HG03469 (cell line): ENCODE data around the gene KDM5B.
"Not testable (repeated sequence)": the region's sequence is repeated elsewhere in the genome, so short reads cannot be mapped to it uniquely, and the experiment has no call there.

Experiments used
- ATAC-seq: cut with Tn5 transposase; IDR thresholded peaks from one replicate; pipeline ENCODE4 v1.9.1; 2021; ENCODE audit warnings: mild to moderate bottlenecking, moderate library complexity, moderate number of reproducible peaks; ENCODE audit not compliant: unreplicated experiment

KDM5B gene

DNA sequence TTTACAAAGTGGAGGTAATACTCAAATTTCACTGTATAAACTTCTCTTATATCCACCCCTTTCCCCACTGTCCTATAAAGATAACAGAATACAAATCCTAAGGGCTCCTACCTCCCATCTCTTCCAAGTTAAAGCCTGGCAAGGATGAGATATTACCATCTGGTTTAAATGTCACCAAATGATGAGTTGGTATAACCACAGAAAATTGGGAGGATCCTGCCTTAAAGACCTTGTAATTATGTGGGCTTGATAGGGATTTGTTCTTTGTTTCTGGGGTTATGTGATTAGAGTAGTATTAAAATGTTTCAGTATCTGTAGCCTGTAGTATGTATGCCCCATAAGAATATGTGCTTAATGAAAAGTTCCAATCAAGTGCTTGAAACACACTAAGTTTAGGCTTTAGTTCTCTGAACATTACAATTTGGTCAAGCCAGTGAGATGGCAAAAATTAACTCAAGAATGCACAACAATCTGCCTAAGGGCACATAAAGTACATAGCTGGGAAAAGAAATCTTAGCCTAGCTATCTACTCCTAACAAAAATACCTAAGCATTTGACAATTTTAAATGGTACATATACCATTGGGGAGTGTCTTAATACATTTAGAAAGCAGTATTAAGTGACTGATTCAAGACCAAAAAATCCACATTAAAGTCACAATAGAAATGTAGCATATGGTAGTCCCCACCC is 14.0 kb downstream of the KDM5B start:
- ATAC-seq: no peak

DNA sequence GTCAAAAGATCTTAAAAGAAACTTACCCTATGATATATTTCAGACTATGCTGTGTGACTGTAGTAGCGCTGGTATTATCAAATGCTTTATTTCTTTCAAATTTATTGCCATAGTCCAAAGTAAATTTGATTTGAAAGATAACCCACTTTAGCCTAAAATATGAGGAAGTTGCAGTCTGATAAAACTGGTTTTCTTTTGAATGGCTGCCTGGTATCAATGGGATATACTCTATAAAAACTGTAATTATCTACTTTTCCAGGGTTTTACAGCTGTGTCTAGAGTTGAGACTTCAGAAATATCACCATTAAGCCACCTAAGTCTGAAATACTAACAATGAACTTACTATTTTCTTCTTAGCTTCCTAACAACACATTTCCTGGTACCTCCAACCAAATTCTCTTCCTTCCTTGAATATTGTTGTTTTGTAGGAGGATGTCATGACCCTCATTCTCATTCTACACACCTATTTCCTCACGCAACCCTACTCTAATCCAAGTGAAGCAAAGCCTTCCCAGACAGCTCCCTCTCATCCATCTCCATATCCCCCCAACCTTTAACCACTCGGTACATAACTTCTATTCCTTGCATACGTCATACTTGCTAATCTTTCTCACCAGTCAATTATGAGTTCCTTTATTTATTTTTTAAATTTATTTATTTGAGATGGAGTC is 17.0 kb downstream of the KDM5B start:
- no peak for ATAC-seq

DNA sequence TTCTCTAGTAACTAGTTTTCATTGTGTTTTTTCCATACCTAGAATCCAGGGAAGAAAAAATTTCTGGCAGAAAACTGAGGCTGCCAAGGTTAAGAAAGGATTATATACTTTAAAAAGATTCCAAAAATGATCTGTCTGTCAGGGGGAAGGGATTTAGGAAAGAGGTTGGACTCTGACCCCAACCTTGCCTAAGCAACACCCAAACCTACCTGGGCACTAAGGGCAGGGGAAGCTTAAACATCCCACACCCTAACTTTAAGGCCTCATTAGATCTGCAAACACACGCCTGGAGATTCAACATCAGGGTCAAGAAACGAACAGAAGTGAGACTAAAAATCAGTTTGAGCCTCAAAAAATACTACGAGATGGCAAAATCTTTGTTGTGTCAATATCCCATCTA is 19.4 kb downstream of the KDM5B start:
- no peak for ATAC-seq

DNA sequence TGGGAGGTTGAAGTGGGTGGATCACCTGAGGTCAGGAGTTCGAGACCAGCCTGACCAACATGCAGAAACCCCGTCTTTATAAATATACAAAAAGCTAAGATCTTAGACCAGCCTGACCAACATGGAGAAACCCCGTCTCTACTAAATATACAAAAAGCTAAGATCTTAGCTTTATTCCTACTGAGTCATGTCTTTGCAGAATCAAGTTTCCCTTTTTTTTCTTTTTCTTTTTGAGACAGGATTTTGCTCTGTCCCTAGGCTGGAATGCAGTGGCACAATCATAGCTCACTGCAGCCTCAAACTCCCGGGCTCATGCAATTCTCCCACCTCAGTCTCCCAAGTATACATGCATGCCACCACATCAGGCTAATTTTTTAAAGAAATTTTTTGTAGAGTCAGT is 21.4 kb downstream of the KDM5B start:
- ATAC-seq: no peak

- ATAC-seq: no peak
These were observed 27.0 kb downstream of the KDM5B start for GRCh38 chr1:202781180-202781579.

GRCh38 chr1:202770135-202770534 is 38.1 kb downstream of the KDM5B start:
- ATAC-seq: no peak

- no peak for ATAC-seq
These were observed 42.5 kb downstream of the KDM5B start for GRCh38 chr1:202765721-202766120.

DNA sequence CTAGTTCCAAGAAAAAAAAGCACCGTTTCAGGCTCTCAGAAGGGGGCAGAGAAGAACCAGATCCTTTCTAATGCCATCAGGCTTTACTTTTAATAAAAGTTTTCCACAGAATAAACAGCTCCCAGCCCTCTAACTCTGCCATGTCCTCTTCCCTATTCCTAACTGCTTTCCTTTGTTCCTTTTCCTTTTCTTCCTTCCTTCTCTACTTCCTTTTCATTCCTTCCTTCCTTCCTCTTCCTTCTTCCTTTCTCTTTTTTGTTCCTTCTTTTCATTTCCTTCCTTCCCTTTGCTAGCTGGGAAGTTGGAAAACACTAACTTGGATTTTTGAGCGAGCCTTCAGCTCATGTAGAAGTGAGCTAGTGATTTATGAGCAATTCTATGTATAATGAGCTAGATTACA is 46.2 kb downstream of the KDM5B start:
- ATAC-seq: no peak

DNA sequence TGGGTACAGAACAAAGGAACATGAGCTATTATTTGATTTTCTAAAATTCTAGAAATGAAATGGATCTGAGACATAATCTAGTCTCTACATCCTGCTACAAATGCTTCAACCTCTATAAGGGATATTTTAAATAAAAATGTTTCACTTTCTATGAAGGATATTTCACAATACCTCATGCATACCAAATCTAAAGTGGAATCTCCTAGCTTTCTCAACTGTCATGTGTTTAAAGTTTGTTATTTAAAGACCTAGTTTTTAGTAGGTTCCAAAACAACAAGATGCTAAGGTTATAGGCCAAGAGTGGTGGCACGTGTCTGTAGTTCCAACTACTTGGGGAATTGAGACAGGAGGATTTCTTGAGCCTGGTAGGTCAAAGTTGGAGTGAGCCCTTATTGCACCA is 47.6 kb downstream of the KDM5B start:
- no peak for ATAC-seq

DNA sequence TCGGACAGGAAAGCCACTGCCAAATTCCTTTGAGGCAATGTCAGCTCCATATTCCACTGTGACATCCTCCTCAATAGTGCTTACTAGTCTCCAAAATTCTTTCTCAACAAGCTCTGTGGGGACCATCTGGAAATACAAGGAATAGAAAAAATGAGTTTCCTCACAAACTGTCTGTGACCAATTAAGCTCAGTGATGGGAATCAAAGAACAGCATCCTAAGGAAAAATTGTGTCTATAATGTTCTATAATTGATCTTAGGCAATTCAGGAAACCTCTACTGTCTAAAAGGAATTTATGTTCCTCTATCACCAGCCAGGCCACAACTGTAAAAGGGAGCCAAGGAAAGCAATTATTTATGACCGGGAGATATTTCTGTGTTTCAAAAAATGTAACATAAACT is 51.8 kb downstream of the KDM5B start:
- ATAC-seq: no peak

GRCh38 chr1:202754293-202754692 is 53.9 kb downstream of the KDM5B start:
- no peak for ATAC-seq

DNA sequence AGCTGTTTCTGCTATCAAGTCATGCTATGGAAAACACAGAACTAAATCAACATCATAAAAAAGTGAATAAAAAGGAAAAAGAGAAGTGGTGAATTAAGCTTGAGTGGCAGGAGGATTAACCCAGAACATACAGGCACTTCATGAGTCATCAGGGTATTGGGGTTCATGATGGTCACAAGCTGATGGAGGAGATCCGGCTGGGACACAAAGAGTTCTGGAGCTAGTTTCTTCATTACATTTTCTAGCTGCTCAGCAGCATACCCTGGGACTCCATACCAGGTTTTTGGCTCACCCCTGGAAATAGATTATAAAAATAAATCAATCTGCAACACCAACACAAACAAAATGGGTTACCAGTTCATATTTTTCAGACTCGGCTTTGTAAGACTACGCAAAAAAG is 55.4 kb downstream of the KDM5B start:
- ATAC-seq: no peak

- ATAC-seq: no peak
These were observed 57.5 kb downstream of the KDM5B start for GRCh38 chr1:202750761-202751160.

GRCh38 chr1:202750024-202750423 is 58.2 kb downstream of the KDM5B start:
- ATAC-seq: no peak

DNA sequence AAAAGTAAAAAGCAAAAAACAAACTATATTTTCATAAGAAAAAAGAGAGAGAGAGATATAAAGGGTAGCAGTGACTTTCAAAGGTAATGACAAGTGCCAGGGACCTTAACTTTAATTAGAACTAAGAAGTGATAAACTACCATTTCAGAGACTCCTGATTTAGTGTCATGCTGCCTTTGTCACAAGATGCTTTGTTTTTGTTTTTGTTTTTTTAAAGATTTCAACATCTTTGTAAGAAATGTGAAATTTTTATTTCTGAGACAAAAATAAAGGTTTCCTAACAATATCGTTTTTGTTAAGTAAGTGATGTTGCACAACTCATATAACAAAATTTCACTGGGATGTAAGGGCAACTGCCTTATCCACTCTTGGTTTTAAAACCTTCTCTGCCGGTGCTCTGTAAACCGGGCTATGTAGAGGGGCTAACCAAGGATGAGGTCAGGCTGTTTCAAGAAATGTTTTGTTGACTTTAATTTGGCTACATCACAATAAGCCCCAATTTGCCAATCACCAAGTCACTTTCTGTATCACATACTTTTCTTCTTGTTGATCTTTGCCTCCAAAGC is 62.8 kb downstream of the KDM5B start:
- no peak for ATAC-seq

DNA sequence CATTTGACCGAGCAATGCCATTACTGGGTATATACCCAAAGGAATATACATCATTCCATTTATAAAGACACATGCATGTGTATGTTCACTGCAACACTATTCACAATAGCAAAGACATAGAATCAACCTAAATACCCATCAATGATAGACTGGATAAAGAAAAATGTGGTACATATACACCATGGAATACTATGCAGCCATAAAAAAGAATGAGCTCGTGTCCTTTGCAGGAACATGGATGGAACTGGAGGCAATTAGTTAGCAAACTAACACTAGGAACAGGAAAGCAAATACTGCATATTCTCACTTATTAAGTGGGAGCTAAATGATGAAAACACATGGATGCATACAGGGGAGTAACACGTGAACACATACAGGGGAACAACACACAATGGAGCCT is 63.5 kb downstream of the KDM5B start:
- ATAC-seq: not testable (repeated sequence)

- no peak for ATAC-seq
These were observed 65.7 kb downstream of the KDM5B start for GRCh38 chr1:202742496-202742895.

DNA sequence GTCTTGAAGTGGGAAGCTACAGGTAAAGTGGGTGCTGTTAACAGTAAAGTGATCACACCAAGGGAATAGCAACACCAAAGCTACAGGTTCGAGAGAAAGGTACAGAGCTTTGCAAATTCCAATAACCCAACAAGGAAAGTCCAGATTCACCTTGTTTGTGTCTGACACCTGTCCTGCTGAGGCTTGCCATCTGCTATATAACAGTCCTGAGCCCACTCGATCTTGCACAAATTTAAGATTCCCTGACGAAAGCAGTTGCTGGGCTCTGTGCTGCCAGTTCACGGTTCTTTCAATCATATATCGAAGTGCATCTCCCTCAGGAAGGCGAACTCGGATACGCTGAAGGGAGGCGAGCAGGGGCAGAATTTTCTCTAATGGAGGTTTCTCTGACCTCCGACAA is 75.0 kb downstream of the KDM5B start:
- no peak for ATAC-seq

GRCh38 chr1:202728951-202729350 is 79.3 kb downstream of the KDM5B start:
- no peak for ATAC-seq

GRCh38 chr1:202725526-202725925 is 82.7 kb downstream of the KDM5B start:
- ATAC-seq: no peak

DNA sequence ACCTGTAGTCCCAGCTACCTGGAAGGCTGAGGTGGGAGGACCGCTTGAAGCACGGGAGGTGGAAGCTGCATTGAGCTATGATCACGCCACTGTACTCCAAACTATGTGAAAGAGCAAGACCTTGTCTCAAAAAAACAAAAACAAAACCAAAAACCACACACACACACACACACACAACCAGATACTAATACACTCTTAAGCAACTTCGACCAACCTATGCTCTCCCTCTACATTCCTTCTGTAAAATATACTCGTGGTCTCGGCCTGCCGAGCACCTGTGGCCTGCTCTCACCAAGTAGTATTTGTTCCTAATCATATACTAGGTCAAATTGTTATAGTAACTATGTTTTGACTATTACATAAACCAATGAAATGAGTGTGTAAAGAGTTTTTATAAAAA is 84.5 kb downstream of the KDM5B start:
- no peak for ATAC-seq

- ATAC-seq: not testable (repeated sequence)
These were observed 85.2 kb downstream of the KDM5B start for GRCh38 chr1:202723046-202723445.
